ENCODE results near the gene LRRC59.

Gene LRRC59

GRCh38 chr17:50386510-50386909, 10.8 kb downstream of the LRRC59 start:
- in situ Hi-C loops (cut with HindIII; ENCODE audit: low sequenced_read_pairs) = no loop called here
- no peak for TF ChIP-seq CTCF (IDR thresholded peaks at IDR 0.05; ENCODE audit: low read depth, low read length, missing control alignments)
- H3K4me3 ChIP-seq (ENCODE audit: low read depth, low read length) = no peak overlapping the region
- DNase-seq (ENCODE audit: low read depth) = no peak

GRCh38 chr17:50382931-50383330, 14.4 kb downstream of the LRRC59 start:
- in situ Hi-C loops (cut with HindIII; ENCODE audit: low sequenced_read_pairs) = no loop called here
- TF ChIP-seq CTCF (IDR thresholded peaks at IDR 0.05; ENCODE audit: low read depth, low read length, missing control alignments) = no peak
- no peak for DNase-seq (ENCODE audit: low read depth)
- H3K4me3 ChIP-seq (ENCODE audit: low read depth, low read length) = no peak overlapping the region

- DNase-seq (ENCODE audit: low read depth) = no peak
- no peak for TF ChIP-seq CTCF (IDR thresholded peaks at IDR 0.05; ENCODE audit: low read depth, low read length, missing control alignments)
- in situ Hi-C loops (cut with HindIII; ENCODE audit: low sequenced_read_pairs) = no loop called here
- no peak overlapping the region for H3K4me3 ChIP-seq (ENCODE audit: low read depth, low read length)
Observed at GRCh38 chr17:50381920-50382319, 15.4 kb downstream of the LRRC59 start.

- TF ChIP-seq CTCF (IDR thresholded peaks at IDR 0.05; ENCODE audit: low read depth, low read length, missing control alignments) = no peak
- in situ Hi-C loops (cut with HindIII; ENCODE audit: low sequenced_read_pairs) = no loop called here
- H3K4me3 ChIP-seq (ENCODE audit: low read depth, low read length) = no peak overlapping the region
- DNase-seq (ENCODE audit: low read depth) = no peak
Observed at GRCh38 chr17:50381260-50381815, 16.0 kb downstream of the LRRC59 start.

GRCh38 chr17:50380369-50381259, 16.7 kb downstream of the LRRC59 start:
- peak; percentile 4 for TF ChIP-seq CTCF (IDR thresholded peaks at IDR 0.05; ENCODE audit: low read depth, low read length, missing control alignments)
- no peak for DNase-seq (ENCODE audit: low read depth)
- no peak overlapping the region for H3K4me3 ChIP-seq (ENCODE audit: low read depth, low read length)
- in situ Hi-C loops (cut with HindIII; ENCODE audit: low sequenced_read_pairs) = no loop called here

- in situ Hi-C loops (cut with HindIII; ENCODE audit: low sequenced_read_pairs) = no loop called here
- H3K4me3 ChIP-seq (ENCODE audit: low read depth, low read length) = no peak overlapping the region
- DNase-seq (ENCODE audit: low read depth) = no peak
- no peak for TF ChIP-seq CTCF (IDR thresholded peaks at IDR 0.05; ENCODE audit: low read depth, low read length, missing control alignments)
Observed at GRCh38 chr17:50379351-50380132, 17.8 kb downstream of the LRRC59 start.
